WTC11 (cell line): ENCODE data around the gene SLC6A20.

Experiments
- NFYB ChIP-seq: sonication (generic); formaldehyde crosslinking; conservative IDR thresholded peaks from 2 replicates; pipeline ENCODE4 v1.8.0; 2022; ENCODE audit warnings: low read depth, missing genetic modification reagents
- ZNF121 ChIP-seq: sonication (generic); formaldehyde crosslinking; IDR thresholded peaks from 2 replicates; pipeline ENCODE4 v1.8.0; 2023; ENCODE audit warnings: missing genetic modification reagents
- TF ChIP-seq, protein P1 (sequence below): fragments of 200-600 bp; IDR thresholded peaks from 2 replicates; pipeline ENCODE4 v1.8.0; 2022; ENCODE audit warnings: antibody characterized with exemption
- TF ChIP-seq, protein P2 (sequence below): sonication (generic); formaldehyde crosslinking; IDR thresholded peaks from 2 replicates; pipeline ENCODE4 v1.8.1; 2022; ENCODE audit warnings: low read depth, missing genetic modification reagents, borderline replicate concordance

DNA sequence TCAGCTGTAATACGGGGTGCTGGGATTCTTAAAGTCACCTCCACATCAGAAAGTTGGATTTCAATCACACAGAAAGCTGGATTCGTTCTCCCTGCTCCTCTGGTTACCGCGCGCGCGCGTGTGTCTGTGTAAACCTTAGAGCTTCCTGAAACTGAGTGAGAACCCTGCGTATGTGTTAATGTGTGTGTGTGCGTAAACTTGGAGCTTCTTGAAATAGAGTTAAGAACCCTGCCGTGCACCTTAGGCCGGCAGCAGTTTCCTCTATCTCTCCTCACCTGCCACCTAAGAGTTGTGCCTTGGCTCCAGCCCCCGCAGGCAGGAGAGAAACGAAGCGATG is 45.1 kb upstream of the SLC6A20 start:
- TF ChIP-seq, protein P1, sequence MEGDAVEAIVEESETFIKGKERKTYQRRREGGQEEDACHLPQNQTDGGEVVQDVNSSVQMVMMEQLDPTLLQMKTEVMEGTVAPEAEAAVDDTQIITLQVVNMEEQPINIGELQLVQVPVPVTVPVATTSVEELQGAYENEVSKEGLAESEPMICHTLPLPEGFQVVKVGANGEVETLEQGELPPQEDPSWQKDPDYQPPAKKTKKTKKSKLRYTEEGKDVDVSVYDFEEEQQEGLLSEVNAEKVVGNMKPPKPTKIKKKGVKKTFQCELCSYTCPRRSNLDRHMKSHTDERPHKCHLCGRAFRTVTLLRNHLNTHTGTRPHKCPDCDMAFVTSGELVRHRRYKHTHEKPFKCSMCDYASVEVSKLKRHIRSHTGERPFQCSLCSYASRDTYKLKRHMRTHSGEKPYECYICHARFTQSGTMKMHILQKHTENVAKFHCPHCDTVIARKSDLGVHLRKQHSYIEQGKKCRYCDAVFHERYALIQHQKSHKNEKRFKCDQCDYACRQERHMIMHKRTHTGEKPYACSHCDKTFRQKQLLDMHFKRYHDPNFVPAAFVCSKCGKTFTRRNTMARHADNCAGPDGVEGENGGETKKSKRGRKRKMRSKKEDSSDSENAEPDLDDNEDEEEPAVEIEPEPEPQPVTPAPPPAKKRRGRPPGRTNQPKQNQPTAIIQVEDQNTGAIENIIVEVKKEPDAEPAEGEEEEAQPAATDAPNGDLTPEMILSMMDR, result no peak
- TF ChIP-seq, protein P2, sequence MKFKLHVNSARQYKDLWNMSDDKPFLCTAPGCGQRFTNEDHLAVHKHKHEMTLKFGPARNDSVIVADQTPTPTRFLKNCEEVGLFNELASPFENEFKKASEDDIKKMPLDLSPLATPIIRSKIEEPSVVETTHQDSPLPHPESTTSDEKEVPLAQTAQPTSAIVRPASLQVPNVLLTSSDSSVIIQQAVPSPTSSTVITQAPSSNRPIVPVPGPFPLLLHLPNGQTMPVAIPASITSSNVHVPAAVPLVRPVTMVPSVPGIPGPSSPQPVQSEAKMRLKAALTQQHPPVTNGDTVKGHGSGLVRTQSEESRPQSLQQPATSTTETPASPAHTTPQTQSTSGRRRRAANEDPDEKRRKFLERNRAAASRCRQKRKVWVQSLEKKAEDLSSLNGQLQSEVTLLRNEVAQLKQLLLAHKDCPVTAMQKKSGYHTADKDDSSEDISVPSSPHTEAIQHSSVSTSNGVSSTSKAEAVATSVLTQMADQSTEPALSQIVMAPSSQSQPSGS (CRISPR knock-in tag), result no peak
- no peak for TF ChIP-seq NFYB (CRISPR knock-in tag)
- no peak for TF ChIP-seq ZNF121 (CRISPR knock-in tag)
